Mucosa of rectum (tissue), 2 donors: Measurements from ENCODE around the gene PLEKHD1.

ENCODE experiments used
- H3K27ac ChIP-seq, 2 donors: one replicate each; pipeline ENCODE4 v1.7.0; 2013; ENCODE audit warnings: inconsistent platforms in 2 of 2, low read depth in 2 of 2, low read length in 2 of 2
- H3K27me3 ChIP-seq, 2 donors: one replicate each; pipeline ENCODE4 v1.7.0; 2013; ENCODE audit warnings: low read length in 2 of 2; ENCODE audit not compliant: control insufficient read depth in 2 of 2, insufficient read depth in 2 of 2
- H3K36me3 ChIP-seq, 2 donors: one replicate each; pipeline ENCODE4 v1.7.0; 2013; ENCODE audit warnings: low read length in 2 of 2; ENCODE audit not compliant: control insufficient read depth in 2 of 2, insufficient read depth in 2 of 2
- H3K4me1 ChIP-seq, 2 donors: one replicate each; pipeline ENCODE4 v1.7.0; 2013; ENCODE audit warnings: low read length in 2 of 2, mild to moderate bottlenecking in 1 of 2; ENCODE audit not compliant: control insufficient read depth in 2 of 2, insufficient read depth in 2 of 2
- H3K4me3 ChIP-seq, 2 donors: one replicate each; pipeline ENCODE4 v1.7.0; 2013; ENCODE audit warnings: low read length in 2 of 2
- H3K9ac ChIP-seq, 2 donors: one replicate each; pipeline ENCODE4 v1.7.0; 2013; ENCODE audit warnings: low read length in 2 of 2, low read depth in 1 of 2, mild to moderate bottlenecking in 1 of 2
- H3K9me3 ChIP-seq, 2 donors: one replicate each; pipeline ENCODE4 v1.7.0; 2013; ENCODE audit warnings: low read length in 2 of 2; ENCODE audit not compliant: control insufficient read depth in 2 of 2
- donor health status: healthy.
- donor health status: Normal muscosa, but diverticular disease.

PLEKHD1 gene

DNA sequence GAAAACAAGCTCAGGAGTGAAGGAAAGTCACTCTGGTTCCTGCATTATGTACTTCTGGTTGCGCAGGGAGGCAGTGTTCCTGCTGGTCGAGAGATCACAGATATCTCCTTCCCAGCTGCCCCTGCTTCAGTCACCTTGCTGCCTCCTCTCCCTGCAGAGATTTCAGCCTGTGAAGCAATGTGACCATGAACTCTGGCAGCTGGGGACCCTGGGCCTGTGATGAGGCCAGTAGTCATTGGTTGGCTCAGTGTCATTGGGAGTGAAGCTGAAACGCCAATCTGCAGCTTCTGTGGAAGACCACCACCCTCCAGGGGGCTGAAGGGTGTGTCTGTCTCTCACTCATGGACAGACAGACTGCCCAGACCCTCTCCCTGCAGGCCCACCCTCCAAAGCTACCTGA lies 45.0 kb downstream of the PLEKHD1 start:
- peaks cover 0 to 10% of the 10 kb centered on the region in 2 donors for H3K4me1 ChIP-seq
- no peak overlapping the region for H3K4me3 ChIP-seq
- no peaks in the 10 kb centered on the region for H3K9me3 ChIP-seq
- no peak overlapping the region for H3K27ac ChIP-seq
- no peak overlapping the region for H3K9ac ChIP-seq
- no peaks in the 10 kb centered on the region for H3K36me3 ChIP-seq
- H3K27me3 ChIP-seq, result no peaks in the 10 kb centered on the region

DNA sequence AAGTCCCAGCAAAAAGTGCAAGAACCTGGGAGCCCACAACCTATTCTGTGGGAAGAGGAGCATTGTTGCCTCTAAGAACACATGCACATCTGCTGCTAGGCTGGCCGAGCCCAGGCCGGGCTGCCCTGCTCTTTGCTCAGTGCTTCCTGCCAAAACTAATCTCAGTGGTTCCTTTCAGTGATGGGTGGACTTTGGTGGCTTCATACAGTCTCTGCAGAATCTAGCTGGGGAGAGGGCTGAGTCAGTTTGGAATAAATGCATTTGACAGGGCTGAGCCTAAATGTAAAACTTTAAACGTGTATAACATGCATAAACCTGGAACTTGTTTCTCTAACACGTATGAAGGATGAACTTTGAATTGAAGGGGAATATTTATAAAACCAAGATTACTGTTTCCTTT lies 45.6 kb downstream of the PLEKHD1 start:
- H3K27me3 ChIP-seq, result no peaks in the 10 kb centered on the region
- no peak overlapping the region for H3K4me3 ChIP-seq
- H3K9me3 ChIP-seq, result no peaks in the 10 kb centered on the region

DNA sequence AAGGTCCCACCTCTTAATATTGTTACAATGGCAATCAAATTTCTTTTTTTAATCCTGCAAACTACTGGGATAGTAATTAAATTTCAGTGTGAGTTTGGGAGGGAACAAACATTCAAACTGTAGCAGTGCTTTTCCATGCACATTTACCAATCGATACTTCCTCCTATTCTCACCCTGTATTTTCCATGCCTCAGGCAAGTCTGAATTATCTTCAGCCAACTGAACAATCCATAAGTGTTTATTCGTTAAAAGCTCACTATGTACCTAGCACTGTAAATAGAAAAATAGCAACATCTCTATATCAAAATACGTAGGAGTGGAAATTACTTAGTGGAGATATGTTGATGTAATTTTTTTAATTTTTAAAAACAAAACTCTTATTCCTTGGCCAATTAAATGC lies 46.6 kb downstream of the PLEKHD1 start:
- Histone ChIP-seq H3K4me3 (no peak overlapping the region), H3K9me3 (no peaks in the 10 kb centered on the region), H3K27ac (no peak overlapping the region), H3K9ac (no peak overlapping the region), H3K27me3 (no peaks in the 10 kb centered on the region), H3K4me1 (peaks cover 0 to 10% of the 10 kb centered on the region in 2 donors), H3K36me3 (no peaks in the 10 kb centered on the region)

More for the DNA sequence above, 45.6 kb downstream of the PLEKHD1 start:
- Histone ChIP-seq H3K36me3 (no peaks in the 10 kb centered on the region), H3K27ac (no peak overlapping the region), H3K9ac (no peak overlapping the region), H3K4me1 (peaks cover 0 to 10% of the 10 kb centered on the region in 2 donors)

DNA sequence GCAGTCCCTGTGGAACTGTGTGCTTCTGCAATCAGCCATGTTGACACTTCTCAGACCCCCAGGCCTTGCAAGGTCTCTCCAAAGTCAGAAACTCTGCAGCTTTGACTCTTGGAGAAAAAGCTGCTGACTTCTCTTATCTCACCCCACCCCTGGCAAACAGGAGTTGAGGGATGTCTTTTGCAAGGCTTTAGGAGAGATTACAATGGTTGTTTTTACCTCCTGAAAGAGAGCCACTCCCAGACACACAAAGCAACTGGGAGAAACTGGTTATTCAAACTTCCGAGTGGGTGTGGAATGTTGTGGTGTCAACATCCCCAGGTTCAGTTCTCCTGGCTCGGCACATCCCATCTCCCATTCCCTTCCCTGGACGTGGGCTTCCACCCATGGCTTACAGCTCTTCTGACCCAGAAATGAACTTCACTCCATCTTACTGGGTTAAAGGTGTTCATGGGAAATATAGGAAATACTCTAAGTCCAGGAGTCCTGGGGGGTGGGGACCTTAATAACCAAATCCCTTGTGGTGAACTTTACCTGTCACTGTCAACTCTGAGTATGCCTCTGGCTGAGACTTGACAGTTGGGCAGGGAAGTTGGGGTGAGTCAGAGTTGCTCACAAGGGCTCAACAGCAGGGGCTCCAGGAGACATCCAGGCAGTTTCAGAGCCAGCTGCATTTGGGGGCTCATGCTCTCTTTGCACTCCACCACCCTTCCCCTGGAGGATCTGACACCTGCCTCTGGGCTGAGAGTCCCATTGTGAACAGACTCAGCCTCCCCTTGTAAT lies 48.2 kb downstream of the PLEKHD1 start:
- no peaks in the 10 kb centered on the region for H3K27me3 ChIP-seq
- H3K4me1 ChIP-seq, result peaks cover 0 to 10% of the 10 kb centered on the region in 2 donors
- H3K9ac ChIP-seq, result no peak overlapping the region
- H3K36me3 ChIP-seq, result no peaks in the 10 kb centered on the region
- H3K27ac ChIP-seq, result peak overlapping the region; percentile 23 to 35
- H3K4me3 ChIP-seq, result no peak overlapping the region
- H3K9me3 ChIP-seq, result no peaks in the 10 kb centered on the region

DNA sequence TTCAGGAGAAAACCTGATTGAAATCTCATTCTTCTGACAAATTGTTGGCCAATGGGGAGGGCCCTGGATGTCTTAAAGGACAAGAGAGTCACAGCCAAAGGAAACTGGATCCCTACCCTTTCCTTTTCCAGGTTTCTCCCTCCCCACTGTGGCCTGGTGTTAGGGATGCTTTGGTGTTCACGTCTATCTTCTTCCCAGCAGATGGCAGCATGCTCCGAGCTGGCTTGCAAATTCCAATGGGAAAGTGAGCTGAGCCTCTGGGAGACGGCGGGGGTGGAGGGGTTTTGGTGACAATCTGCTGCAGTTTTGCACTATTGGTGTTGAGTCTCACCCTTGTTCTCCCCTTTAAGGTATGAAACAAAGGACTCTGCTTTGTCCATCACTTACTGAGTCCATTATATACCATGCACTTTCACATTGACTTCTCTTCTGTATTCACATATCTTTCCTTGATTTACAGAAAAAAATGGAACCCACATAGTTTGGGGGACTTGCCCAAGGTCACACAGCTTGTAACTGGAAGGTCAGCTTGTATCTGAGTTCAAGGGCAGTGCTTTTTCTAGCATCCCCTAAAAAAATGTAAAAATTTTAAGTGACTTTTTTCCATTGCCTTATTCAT lies 50.8 kb downstream of the PLEKHD1 start:
- Histone ChIP-seq H3K4me3 (no peak overlapping the region), H3K9ac (no peak overlapping the region), H3K36me3 (no peaks in the 10 kb centered on the region), H3K27ac (no peak overlapping the region), H3K9me3 (no peaks in the 10 kb centered on the region), H3K4me1 (peaks cover 0 to 10% of the 10 kb centered on the region in 2 donors), H3K27me3 (no peaks in the 10 kb centered on the region)

DNA sequence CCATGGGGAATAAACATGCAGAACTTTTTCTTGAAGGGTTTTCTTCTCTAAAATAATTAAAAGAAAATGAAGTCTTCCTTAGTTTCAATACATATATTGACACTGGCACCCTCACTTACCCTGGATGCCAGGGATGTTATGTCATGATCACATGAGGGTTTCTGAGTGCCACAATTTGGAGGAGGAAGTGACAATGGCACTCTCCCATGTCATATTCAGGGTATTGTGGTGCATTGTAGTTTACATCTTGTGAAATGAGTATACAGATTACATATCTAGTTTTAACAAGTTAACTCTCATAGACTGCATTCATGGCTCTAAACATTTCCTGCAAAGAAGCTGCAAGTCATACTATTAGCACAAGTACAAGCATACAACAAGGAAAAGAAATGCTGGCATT lies 52.4 kb downstream of the PLEKHD1 start:
- Histone ChIP-seq H3K4me1 (peaks cover 0 to 13% of the 10 kb centered on the region in 2 donors), H3K27ac (no peak overlapping the region)

DNA sequence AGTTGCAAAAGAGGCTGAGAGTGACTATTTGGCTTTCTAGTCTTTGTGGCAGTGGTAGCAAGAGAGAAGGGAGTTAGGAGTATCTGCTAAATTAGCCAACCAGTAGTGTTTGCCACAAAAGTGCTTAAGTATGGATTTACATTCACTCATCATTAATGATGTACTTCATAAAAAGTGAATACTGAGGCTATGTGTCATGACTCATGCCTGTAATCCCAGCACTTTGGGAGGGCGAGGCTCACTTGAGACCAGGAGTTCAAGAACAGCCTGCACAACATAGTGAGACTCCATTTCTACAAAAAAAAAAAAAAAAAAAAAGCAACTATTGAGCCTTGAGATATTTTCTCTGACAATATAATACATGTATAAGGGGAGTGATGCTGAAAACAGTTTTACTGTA lies 53.4 kb downstream of the PLEKHD1 start:
- no peak overlapping the region for H3K27ac ChIP-seq

More for the DNA sequence above, 52.4 kb downstream of the PLEKHD1 start:
- Histone ChIP-seq H3K36me3 (no peaks in the 10 kb centered on the region), H3K9ac (no peak overlapping the region), H3K27me3 (no peaks in the 10 kb centered on the region), H3K4me3 (no peak overlapping the region), H3K9me3 (no peaks in the 10 kb centered on the region)

DNA sequence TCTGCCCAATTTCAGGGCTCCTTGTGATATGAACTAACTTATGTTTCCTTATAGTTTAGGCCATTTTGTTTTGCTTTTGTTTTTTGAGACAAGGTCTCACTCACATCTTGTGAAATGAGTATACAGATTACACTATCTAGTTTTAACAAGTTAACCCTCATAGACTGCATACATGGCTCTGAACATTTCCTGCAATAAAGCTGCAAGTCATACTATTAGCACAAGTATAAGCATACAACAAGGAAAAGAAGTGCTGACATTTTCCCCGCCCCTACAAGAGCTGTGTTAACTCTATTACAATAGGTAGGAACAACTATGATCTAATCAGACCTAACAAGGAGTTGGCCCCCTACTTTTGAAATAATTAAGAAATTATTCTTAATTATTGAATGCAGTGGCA lies 54.2 kb downstream of the PLEKHD1 start:
- no peaks in the 10 kb centered on the region for H3K36me3 ChIP-seq
- H3K9ac ChIP-seq, result no peak overlapping the region
- peak overlapping the region in 1 of 2 donors; percentile 40 for H3K27ac ChIP-seq
- no peak overlapping the region for H3K4me3 ChIP-seq
- H3K4me1 ChIP-seq, result peaks cover 0 to 2% of the 10 kb centered on the region in 2 donors
- no peaks in the 10 kb centered on the region for H3K9me3 ChIP-seq
- H3K27me3 ChIP-seq, result no peaks in the 10 kb centered on the region

More for the DNA sequence above, 53.4 kb downstream of the PLEKHD1 start:
- Histone ChIP-seq H3K4me1 (peaks cover 0 to 6% of the 10 kb centered on the region in 2 donors), H3K27me3 (no peaks in the 10 kb centered on the region), H3K9me3 (no peaks in the 10 kb centered on the region), H3K9ac (no peak overlapping the region), H3K36me3 (no peaks in the 10 kb centered on the region), H3K4me3 (no peak overlapping the region)

DNA sequence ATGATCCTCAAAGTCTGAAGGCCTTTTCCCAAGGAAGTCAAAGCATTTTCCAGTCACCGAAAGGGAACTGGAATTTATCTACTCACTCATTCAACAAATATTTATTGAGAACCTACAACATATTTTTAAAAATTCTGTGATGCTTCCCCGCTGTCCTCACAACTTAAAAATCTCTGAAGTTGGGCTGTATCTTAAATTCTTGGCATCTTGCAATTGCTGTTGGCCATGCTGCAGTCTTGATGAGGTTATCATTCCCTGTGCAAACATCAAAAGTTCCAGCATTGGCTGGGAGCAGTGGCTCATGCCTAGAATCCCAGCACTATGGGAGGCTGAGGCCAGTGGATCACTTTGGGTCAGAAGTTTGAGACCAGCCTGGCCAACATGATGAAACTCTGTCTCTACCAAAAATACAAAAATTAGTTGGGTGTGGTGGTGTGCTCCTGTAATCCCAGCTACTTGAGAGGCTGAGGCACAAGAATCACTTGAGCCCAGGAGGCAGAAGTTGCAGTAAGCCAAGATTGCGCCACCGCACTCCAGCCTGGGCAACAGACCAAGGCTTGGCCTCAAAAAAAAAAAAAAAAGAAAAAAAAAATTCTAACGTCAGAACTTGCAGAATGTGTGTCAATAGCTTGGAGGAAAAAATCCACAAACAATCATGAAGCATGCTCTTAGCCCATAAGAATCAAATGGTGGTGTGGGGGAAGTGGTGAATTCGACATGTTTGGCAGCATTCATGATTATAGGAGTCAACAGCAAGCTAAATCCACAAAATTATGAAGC lies 55.3 kb downstream of the PLEKHD1 start:
- Histone ChIP-seq H3K36me3 (no peaks in the 10 kb centered on the region), H3K9ac (no peak overlapping the region), H3K4me1 (peaks cover 0 to 2% of the 10 kb centered on the region in 2 donors), H3K27me3 (no peaks in the 10 kb centered on the region), H3K9me3 (no peaks in the 10 kb centered on the region), H3K27ac (no peak overlapping the region), H3K4me3 (no peak overlapping the region)
